ENCODE results near the gene TBX2. TPM values are rescaled to one million over a fixed set of nuclear protein-coding genes. Genes with fewer than 3 reads are reported as not detected.

TBX2 gene
- total and polyA plus RNA-seq, 9 of the 15 experiments (the other 6 are each of a cell fraction or from before 2014, with no cell fraction given): 0.18 TPM; not detected in 8

DNA sequence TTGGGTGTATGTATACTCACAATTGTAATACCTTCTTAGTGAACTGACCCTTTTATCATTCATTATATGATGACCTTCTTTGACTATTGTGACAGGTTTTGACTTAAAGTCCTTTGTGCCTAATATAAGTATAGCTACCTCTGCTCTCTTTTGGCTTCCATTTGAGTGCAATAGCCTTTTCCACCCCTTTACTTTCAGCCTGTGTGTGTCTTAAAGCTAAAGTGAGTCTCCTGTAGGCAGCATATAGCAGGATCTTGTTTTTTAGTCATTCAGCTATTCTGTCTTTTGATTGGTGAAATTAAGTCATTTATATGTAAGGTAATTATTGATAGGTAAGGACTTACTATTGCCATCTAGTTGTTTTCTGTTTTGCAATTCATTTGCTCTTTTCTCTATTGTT lies 36.6 kb downstream of the TBX2 start:
- intact Hi-C loops (cut with micrococcal nuclease): no loop called here

More for the DNA sequence above, 36.6 kb downstream of the TBX2 start:
- Histone ChIP-seq H3K9ac (ENCODE audit: insufficient read depth in 1 of 2, low read depth in 2 of 2, low read length in 2 of 2) (no peak overlapping the region), H3K4me3 (no peak overlapping the region), H3K36me3 (ENCODE audit: control insufficient read depth, insufficient read depth, low read length) (no peaks in the 10 kb centered on the region), H3K4me2 (ENCODE audit: insufficient read depth, low read length) (no peak overlapping the region), H3K27ac (ENCODE audit: extremely low read depth, low read depth, low read length) (no peak overlapping the region), H3K9me3 (replicated peaks; ENCODE audit: control insufficient read depth, insufficient read depth, low read depth, low read length) (no peaks in the 10 kb centered on the region), H3K27me3 (ENCODE audit: control insufficient read depth in 2 of 2, insufficient read depth in 2 of 2, low read length in 2 of 2) (peaks cover 0 to 2% of the 10 kb centered on the region in 2 experiments; a peak in 1 of 5 replicates), H3K79me2 (ENCODE audit: control insufficient read depth, insufficient read depth, low read length) (no peaks in the 10 kb centered on the region), H2AFZ (ENCODE audit: low read depth, low read length) (no peak overlapping the region), H4K20me1 (replicated peaks; ENCODE audit: control insufficient read depth, insufficient read depth, low read length) (no peaks in the 10 kb centered on the region), H3K4me1 (replicated peaks in 1 of 2; ENCODE audit: control insufficient read depth in 2 of 2, insufficient read depth in 2 of 2, low read length in 2 of 2) (no peaks in the 10 kb centered on the region), H3K9me1 (ENCODE audit: control insufficient read depth, insufficient read depth, low read length) (no peaks in the 10 kb centered on the region)
- no peak for FAIRE-seq
- BruUV-seq (replicated peaks): no TSS peak
- no peak for DNase-seq (ENCODE audit: extremely low read depth in 1 of 4, low spot score in 3 of 4)
- in situ Hi-C loops (cut with MboI): loop anchor here (25.0 kb wide), 1 partner anchor 676 kb away; no protein-coding TSS in a partner anchor
- ATAC-seq: no peak
- POLR2A ChIA-PET: no interaction called here
- TF ChIP-seq ZBTB11 (CRISPR knock-in tag; IDR thresholded peaks at IDR 0.05) (peak in 1 of 3 experiments; percentile 78; a peak in 1 of 6 replicates), MTF1 (CRISPR knock-in tag; IDR thresholded peaks at IDR 0.05; ENCODE audit: borderline replicate concordance) (no peak), ELF1 (tag; IDR thresholded peaks at IDR 0.05) (no peak), EWSR1 (IDR thresholded peaks at IDR 0.05; ENCODE audit: borderline replicate concordance, low read depth, partially characterized antibody) (peak; percentile 47)
- CTCF ChIA-PET (ENCODE audit: low intra/inter-chr PET ratio): no interaction called here
